MM.1S (cell line): ENCODE data around the gene ZNF362.

Experiments used
- DNase-seq: peaks from one replicate; pipeline ENCODE4 v3.0.0-alpha.2; 2015
- H2AFZ ChIP-seq: fragments of 300-600 bp; sonication (generic); 2 replicates; pipeline ENCODE4 v1.6.0; 2016; ENCODE audit warnings: antibody characterized with exemption, low read length
- H3F3A ChIP-seq: fragments of 300-600 bp; sonication (generic); 2 replicates; pipeline ENCODE4 v1.6.1; 2016; ENCODE audit warnings: mild to moderate bottlenecking, antibody characterized with exemption, low read length, moderate library complexity, mixed read lengths; ENCODE audit not compliant: insufficient read depth
- H3K27ac ChIP-seq: fragments of 300-600 bp; sonication (generic); 2 replicates; pipeline ENCODE4 v1.5.1; 2016; ENCODE audit warnings: mild to moderate bottlenecking, low read length
- H3K27me3 ChIP-seq: fragments of 300-600 bp; sonication (generic); replicated peaks from 2 replicates; pipeline ENCODE4 v1.6.0; 2016; ENCODE audit warnings: low read length; ENCODE audit not compliant: insufficient read depth
- H3K36me3 ChIP-seq: fragments of 300-600 bp; sonication (generic); replicated peaks from 2 replicates; pipeline ENCODE4 v1.6.1; 2016; ENCODE audit warnings: mild to moderate bottlenecking, low read length, mixed read lengths; ENCODE audit not compliant: insufficient read depth
- H3K4me1 ChIP-seq: fragments of 300-600 bp; sonication (generic); 2 replicates; pipeline ENCODE4 v1.6.1; 2016; ENCODE audit warnings: low read length, mixed read lengths
- H3K4me2 ChIP-seq: fragments of 300-600 bp; sonication (generic); 2 replicates; pipeline ENCODE4 v1.6.0; 2016; ENCODE audit warnings: low read depth, low read length
- H3K4me3 ChIP-seq: fragments of 300-600 bp; sonication (generic); 2 replicates; pipeline ENCODE4 v1.5.1; 2016; ENCODE audit warnings: low read length, mixed read lengths
- H3K79me2 ChIP-seq: fragments of 300-600 bp; sonication (generic); 2 replicates; pipeline ENCODE4 v1.6.1; 2016; ENCODE audit warnings: mixed run types, low read length, mixed read lengths
- H3K9ac ChIP-seq: fragments of 300-600 bp; sonication (generic); 2 replicates; pipeline ENCODE4 v1.6.1; 2016; ENCODE audit warnings: low read length, mixed read lengths
- H3K9me2 ChIP-seq: fragments of 300-600 bp; sonication (generic); replicated peaks from 2 replicates; pipeline ENCODE4 v1.6.1; 2016; ENCODE audit warnings: mild to moderate bottlenecking, low read length, mixed read lengths; ENCODE audit not compliant: insufficient read depth
- H3K9me3 ChIP-seq: fragments of 300-600 bp; sonication (generic); replicated peaks from 2 replicates; pipeline ENCODE4 v1.6.1; 2016; ENCODE audit warnings: mild to moderate bottlenecking, low read length, mixed read lengths; ENCODE audit not compliant: insufficient read depth
- H4K20me1 ChIP-seq: fragments of 300-600 bp; sonication (generic); 2 replicates; pipeline ENCODE4 v1.6.1; 2016; ENCODE audit warnings: mild to moderate bottlenecking, low read length, moderate library complexity, mixed read lengths; ENCODE audit not compliant: insufficient read depth
- EZH2 ChIP-seq: fragments of 300-600 bp; sonication (generic); optimal IDR thresholded peaks from 2 replicates; pipeline ENCODE3; 2017; ENCODE audit warnings: low read depth, mild to moderate bottlenecking, antibody characterized with exemption, low read length, mixed read lengths
- EZH2phosphoT487 ChIP-seq: fragments of 300-600 bp; sonication (generic); IDR thresholded peaks from 2 replicates; pipeline ENCODE4 v1.6.1; 2018; ENCODE audit warnings: antibody characterized with exemption, low read length
- TF ChIP-seq, protein P1 (sequence below): fragments of 300-600 bp; sonication (generic); IDR thresholded peaks from 2 replicates; pipeline ENCODE4 v1.5.1; 2016; ENCODE audit warnings: antibody characterized with exemption, low read length, mixed read lengths

ZNF362 gene

DNA sequence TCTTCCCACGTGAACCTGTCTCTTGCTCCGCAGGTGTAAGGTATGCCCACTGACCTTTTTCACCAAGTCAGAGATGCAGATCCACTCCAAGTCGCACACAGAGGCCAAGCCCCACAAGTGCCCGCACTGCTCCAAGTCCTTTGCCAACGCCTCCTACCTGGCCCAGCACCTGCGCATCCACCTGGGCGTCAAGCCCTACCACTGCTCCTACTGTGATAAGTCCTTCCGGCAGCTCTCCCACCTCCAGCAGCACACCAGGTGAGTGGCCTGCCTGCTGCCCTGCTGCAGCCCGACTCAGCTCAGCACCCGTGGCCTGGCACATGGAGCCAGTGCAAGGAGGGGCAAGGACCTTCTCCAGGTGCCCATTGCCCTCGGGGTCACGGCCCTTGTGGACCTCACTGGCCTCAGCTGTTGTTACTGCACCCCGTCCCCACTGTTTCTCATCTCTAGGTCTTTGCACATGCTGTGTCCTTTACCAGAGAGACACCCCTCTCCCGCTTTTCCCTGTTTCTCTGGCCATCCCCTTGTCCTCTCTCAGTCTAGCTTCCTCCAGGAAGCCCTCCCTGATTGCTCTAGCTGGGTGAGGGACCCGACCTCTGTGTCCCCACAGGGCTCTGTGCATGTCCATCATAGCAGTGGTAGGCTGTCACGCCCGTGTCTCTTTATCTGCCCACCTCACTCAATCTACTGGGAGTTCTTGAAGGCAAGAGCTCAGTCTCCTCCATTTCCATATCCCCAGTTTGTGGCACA lies 25.4 kb downstream of the ZNF362 start:
- H4K20me1 ChIP-seq: no peaks in the 10 kb centered on the region
- no peak overlapping the region for H3K9ac ChIP-seq
- no peak for DNase-seq
- TF ChIP-seq EZH2phosphoT487 (no peak), EZH2 (no peak)
- TF ChIP-seq, protein P1, sequence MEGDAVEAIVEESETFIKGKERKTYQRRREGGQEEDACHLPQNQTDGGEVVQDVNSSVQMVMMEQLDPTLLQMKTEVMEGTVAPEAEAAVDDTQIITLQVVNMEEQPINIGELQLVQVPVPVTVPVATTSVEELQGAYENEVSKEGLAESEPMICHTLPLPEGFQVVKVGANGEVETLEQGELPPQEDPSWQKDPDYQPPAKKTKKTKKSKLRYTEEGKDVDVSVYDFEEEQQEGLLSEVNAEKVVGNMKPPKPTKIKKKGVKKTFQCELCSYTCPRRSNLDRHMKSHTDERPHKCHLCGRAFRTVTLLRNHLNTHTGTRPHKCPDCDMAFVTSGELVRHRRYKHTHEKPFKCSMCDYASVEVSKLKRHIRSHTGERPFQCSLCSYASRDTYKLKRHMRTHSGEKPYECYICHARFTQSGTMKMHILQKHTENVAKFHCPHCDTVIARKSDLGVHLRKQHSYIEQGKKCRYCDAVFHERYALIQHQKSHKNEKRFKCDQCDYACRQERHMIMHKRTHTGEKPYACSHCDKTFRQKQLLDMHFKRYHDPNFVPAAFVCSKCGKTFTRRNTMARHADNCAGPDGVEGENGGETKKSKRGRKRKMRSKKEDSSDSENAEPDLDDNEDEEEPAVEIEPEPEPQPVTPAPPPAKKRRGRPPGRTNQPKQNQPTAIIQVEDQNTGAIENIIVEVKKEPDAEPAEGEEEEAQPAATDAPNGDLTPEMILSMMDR: no peak
- H3K9me2 ChIP-seq: no peaks in the 10 kb centered on the region
- H3K36me3 ChIP-seq: no peaks in the 10 kb centered on the region
- H3K4me1 ChIP-seq: no peaks in the 10 kb centered on the region
- no peak overlapping the region for H3K27ac ChIP-seq
- no peak overlapping the region for H2AFZ ChIP-seq
- H3K4me2 ChIP-seq: no peak overlapping the region
- H3F3A ChIP-seq: no peaks in the 10 kb centered on the region
- H3K27me3 ChIP-seq: no peaks in the 10 kb centered on the region
- no peak overlapping the region for H3K4me3 ChIP-seq
- H3K79me2 ChIP-seq: no peaks in the 10 kb centered on the region
- H3K9me3 ChIP-seq: no peaks in the 10 kb centered on the region

DNA sequence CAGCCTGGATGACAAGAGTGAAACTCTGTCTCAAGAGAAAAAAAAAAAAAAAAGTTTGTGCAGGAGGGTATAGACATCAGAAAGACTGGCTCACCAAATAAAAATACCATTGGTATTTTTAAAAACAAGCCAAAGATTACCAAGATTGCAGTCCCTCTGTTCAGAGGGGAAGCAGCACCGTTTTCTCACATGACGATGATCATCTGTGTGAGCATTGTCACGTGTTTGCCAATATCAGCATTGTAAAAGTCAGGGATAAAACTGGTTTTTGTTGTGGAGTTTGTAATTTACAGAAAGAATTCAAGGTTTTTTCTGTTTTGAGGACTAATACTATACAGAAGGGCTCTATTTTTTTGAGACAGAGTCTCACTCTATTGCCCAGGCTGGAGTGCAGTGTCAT lies 26.5 kb downstream of the ZNF362 start:
- no peaks in the 10 kb centered on the region for H3F3A ChIP-seq
- no peak overlapping the region for H3K27ac ChIP-seq
- H3K9me3 ChIP-seq: no peaks in the 10 kb centered on the region
- H3K79me2 ChIP-seq: no peaks in the 10 kb centered on the region
- no peaks in the 10 kb centered on the region for H3K4me1 ChIP-seq
- DNase-seq: no peak
- H2AFZ ChIP-seq: no peak overlapping the region
- no peaks in the 10 kb centered on the region for H3K27me3 ChIP-seq
- no peak overlapping the region for H3K4me3 ChIP-seq
- H3K9me2 ChIP-seq: no peaks in the 10 kb centered on the region
- H3K4me2 ChIP-seq: no peak overlapping the region
- no peaks in the 10 kb centered on the region for H3K36me3 ChIP-seq
- H4K20me1 ChIP-seq: no peaks in the 10 kb centered on the region
- H3K9ac ChIP-seq: no peak overlapping the region
- TF ChIP-seq EZH2 (no peak), EZH2phosphoT487 (no peak)
- TF ChIP-seq, protein P1: no peak

GRCh38 chr1:33284049-33284448 lies 27.8 kb downstream of the ZNF362 start:
- no peaks in the 10 kb centered on the region for H3K9me3 ChIP-seq
- H3K27ac ChIP-seq: no peak overlapping the region
- TF ChIP-seq EZH2 (no peak), EZH2phosphoT487 (no peak)
- TF ChIP-seq, protein P1: no peak
- no peak overlapping the region for H2AFZ ChIP-seq
- H3K36me3 ChIP-seq: no peaks in the 10 kb centered on the region
- no peaks in the 10 kb centered on the region for H4K20me1 ChIP-seq
- H3K9ac ChIP-seq: no peak overlapping the region
- no peak for DNase-seq
- H3K4me2 ChIP-seq: no peak overlapping the region
- no peak overlapping the region for H3K4me3 ChIP-seq
- no peaks in the 10 kb centered on the region for H3K4me1 ChIP-seq
- H3K79me2 ChIP-seq: no peaks in the 10 kb centered on the region
- no peaks in the 10 kb centered on the region for H3K9me2 ChIP-seq
- no peaks in the 10 kb centered on the region for H3F3A ChIP-seq
- H3K27me3 ChIP-seq: no peaks in the 10 kb centered on the region
